ENCODE data around the gene MYO1F.

- no peak for TF ChIP-seq CTCF (IDR thresholded peaks at IDR 0.05; ENCODE audit: insufficient read depth, low read length)
- TF ChIP-seq POLR2AphosphoS5 (IDR thresholded peaks at IDR 0.05; ENCODE audit: low read depth) = no peak
- no peak for TF ChIP-seq GABPA (IDR thresholded peaks at IDR 0.05; ENCODE audit: low read depth)
- TF ChIP-seq, protein P1, sequence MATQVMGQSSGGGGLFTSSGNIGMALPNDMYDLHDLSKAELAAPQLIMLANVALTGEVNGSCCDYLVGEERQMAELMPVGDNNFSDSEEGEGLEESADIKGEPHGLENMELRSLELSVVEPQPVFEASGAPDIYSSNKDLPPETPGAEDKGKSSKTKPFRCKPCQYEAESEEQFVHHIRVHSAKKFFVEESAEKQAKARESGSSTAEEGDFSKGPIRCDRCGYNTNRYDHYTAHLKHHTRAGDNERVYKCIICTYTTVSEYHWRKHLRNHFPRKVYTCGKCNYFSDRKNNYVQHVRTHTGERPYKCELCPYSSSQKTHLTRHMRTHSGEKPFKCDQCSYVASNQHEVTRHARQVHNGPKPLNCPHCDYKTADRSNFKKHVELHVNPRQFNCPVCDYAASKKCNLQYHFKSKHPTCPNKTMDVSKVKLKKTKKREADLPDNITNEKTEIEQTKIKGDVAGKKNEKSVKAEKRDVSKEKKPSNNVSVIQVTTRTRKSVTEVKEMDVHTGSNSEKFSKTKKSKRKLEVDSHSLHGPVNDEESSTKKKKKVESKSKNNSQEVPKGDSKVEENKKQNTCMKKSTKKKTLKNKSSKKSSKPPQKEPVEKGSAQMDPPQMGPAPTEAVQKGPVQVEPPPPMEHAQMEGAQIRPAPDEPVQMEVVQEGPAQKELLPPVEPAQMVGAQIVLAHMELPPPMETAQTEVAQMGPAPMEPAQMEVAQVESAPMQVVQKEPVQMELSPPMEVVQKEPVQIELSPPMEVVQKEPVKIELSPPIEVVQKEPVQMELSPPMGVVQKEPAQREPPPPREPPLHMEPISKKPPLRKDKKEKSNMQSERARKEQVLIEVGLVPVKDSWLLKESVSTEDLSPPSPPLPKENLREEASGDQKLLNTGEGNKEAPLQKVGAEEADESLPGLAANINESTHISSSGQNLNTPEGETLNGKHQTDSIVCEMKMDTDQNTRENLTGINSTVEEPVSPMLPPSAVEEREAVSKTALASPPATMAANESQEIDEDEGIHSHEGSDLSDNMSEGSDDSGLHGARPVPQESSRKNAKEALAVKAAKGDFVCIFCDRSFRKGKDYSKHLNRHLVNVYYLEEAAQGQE (IDR thresholded peaks at IDR 0.05; ENCODE audit: insufficient replicate concordance, low read depth) = no peak
- TF ChIP-seq SPI1 (IDR thresholded peaks at IDR 0.05; ENCODE audit: borderline replicate concordance, low read depth) = no peak
Observed at GRCh38 chr19:8537099-8537498, 40.1 kb downstream of the MYO1F start.
